GM12801 (cell line): Measurements from ENCODE around the gene MCM5.

Experiments
- CTCF ChIP-seq: IDR thresholded peaks from one replicate; pipeline ENCODE4 v1.5.1; 2011; ENCODE audit warnings: control low read depth; ENCODE audit not compliant: insufficient read length; ENCODE audit errors: extremely low read depth

MCM5 gene

GRCh38 chr22:35445933-35446332 is 46.0 kb downstream of the MCM5 start:
- TF ChIP-seq CTCF: no peak

GRCh38 chr22:35446365-35446764 is 46.4 kb downstream of the MCM5 start:
- TF ChIP-seq CTCF: no peak

- no peak for TF ChIP-seq CTCF
These were observed 48.6 kb downstream of the MCM5 start for GRCh38 chr22:35448523-35448922.

- no peak for TF ChIP-seq CTCF
These were observed 50.1 kb downstream of the MCM5 start for GRCh38 chr22:35449829-35450689.

- no peak for TF ChIP-seq CTCF
These were observed 51.1 kb downstream of the MCM5 start for GRCh38 chr22:35450824-35451569.

- TF ChIP-seq CTCF: no peak
These were observed 51.7 kb downstream of the MCM5 start for GRCh38 chr22:35451592-35451991.

- TF ChIP-seq CTCF: no peak
These were observed 52.4 kb downstream of the MCM5 start for GRCh38 chr22:35452351-35452781.
